Stomach (tissue), 4 donors: ENCODE data around the gene GPC5.

Experiments
- EP300 ChIP-seq: sonication (generic); formaldehyde crosslinking; IDR thresholded peaks from one replicate; pipeline ENCODE4 v1.6.1; 2017; ENCODE audit warnings: antibody characterized with exemption
- POLR2AphosphoS5 ChIP-seq, 3 donors: sonication (generic); formaldehyde crosslinking; IDR thresholded peaks; one replicate each; pipeline ENCODE4 v1.6.1; 2016; ENCODE audit warnings: antibody characterized with exemption in 3 of 3
- TF ChIP-seq, protein P1 (sequence below), 7 experiments: fragments of 450-650 bp in 4 of 7; fragments of 200-600 bp in 3 of 7; sonication (generic) in 3 of 7; IDR thresholded peaks; one replicate each; pipeline ENCODE4 v1.5.1; 2016 to 2019; ENCODE audit warnings: antibody characterized with exemption in 7 of 7, control low read depth in 2 of 7, mild to moderate bottlenecking in 1 of 7

- TF ChIP-seq, protein P1, sequence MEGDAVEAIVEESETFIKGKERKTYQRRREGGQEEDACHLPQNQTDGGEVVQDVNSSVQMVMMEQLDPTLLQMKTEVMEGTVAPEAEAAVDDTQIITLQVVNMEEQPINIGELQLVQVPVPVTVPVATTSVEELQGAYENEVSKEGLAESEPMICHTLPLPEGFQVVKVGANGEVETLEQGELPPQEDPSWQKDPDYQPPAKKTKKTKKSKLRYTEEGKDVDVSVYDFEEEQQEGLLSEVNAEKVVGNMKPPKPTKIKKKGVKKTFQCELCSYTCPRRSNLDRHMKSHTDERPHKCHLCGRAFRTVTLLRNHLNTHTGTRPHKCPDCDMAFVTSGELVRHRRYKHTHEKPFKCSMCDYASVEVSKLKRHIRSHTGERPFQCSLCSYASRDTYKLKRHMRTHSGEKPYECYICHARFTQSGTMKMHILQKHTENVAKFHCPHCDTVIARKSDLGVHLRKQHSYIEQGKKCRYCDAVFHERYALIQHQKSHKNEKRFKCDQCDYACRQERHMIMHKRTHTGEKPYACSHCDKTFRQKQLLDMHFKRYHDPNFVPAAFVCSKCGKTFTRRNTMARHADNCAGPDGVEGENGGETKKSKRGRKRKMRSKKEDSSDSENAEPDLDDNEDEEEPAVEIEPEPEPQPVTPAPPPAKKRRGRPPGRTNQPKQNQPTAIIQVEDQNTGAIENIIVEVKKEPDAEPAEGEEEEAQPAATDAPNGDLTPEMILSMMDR (IDR thresholded peaks at IDR 0.05) = no peak
- TF ChIP-seq POLR2AphosphoS5 (IDR thresholded peaks at IDR 0.05) (no peak), EP300 (no peak)
Observed at GRCh38 chr13:91960947-91961346, 562.5 kb downstream of the GPC5 start.
